ENCODE data around the gene AFTPH.

AFTPH gene

GRCh38 chr2:64627860-64628841, 104.0 kb downstream of the AFTPH start:
- Histone ChIP-seq H3K36me3 (ENCODE audit: control insufficient read depth, insufficient read depth, low read length) (peaks cover 6% of the 10 kb centered on the region), H3K4me1 (ENCODE audit: control insufficient read depth, insufficient read depth, low read length) (peaks cover 12% of the 10 kb centered on the region), H3K9ac (ENCODE audit: low read length) (no peak overlapping the region), H3K4me3 (ENCODE audit: low read length) (no peak overlapping the region), H3K27me3 (ENCODE audit: control insufficient read depth, insufficient read depth, low read length) (no peaks in the 10 kb centered on the region), H3K27ac (ENCODE audit: low read depth, low read length) (no peak overlapping the region)

- H3K27ac ChIP-seq (ENCODE audit: low read depth, low read length) = no peak overlapping the region
Measured at GRCh38 chr2:64629329-64629781, 105.2 kb downstream of the AFTPH start.

GRCh38 chr2:64629875-64630274, 105.7 kb downstream of the AFTPH start:
- H3K4me1 ChIP-seq (ENCODE audit: control insufficient read depth, insufficient read depth, low read length) = peaks cover 18% of the 10 kb centered on the region

More at GRCh38 chr2:64629329-64629781, 105.2 kb downstream of the AFTPH start:
- peaks cover 18% of the 10 kb centered on the region for H3K4me1 ChIP-seq (ENCODE audit: control insufficient read depth, insufficient read depth, low read length)
- peaks cover 6% of the 10 kb centered on the region for H3K36me3 ChIP-seq (ENCODE audit: control insufficient read depth, insufficient read depth, low read length)
- H3K9ac ChIP-seq (ENCODE audit: low read length) = no peak overlapping the region
- H3K27me3 ChIP-seq (ENCODE audit: control insufficient read depth, insufficient read depth, low read length) = no peaks in the 10 kb centered on the region
- no peak overlapping the region for H3K4me3 ChIP-seq (ENCODE audit: low read length)

GRCh38 chr2:64630752-64631151, 106.6 kb downstream of the AFTPH start:
- no peak overlapping the region for H3K4me3 ChIP-seq (ENCODE audit: low read length)
- no peaks in the 10 kb centered on the region for H3K27me3 ChIP-seq (ENCODE audit: control insufficient read depth, insufficient read depth, low read length)
- H3K36me3 ChIP-seq (ENCODE audit: control insufficient read depth, insufficient read depth, low read length) = peaks cover 15% of the 10 kb centered on the region
- no peak overlapping the region for H3K27ac ChIP-seq (ENCODE audit: low read depth, low read length)
- H3K4me1 ChIP-seq (ENCODE audit: control insufficient read depth, insufficient read depth, low read length) = peaks cover 18% of the 10 kb centered on the region
- no peak overlapping the region for H3K9ac ChIP-seq (ENCODE audit: low read length)

More at GRCh38 chr2:64629875-64630274, 105.7 kb downstream of the AFTPH start:
- H3K36me3 ChIP-seq (ENCODE audit: control insufficient read depth, insufficient read depth, low read length) = peaks cover 7% of the 10 kb centered on the region
- no peak overlapping the region for H3K27ac ChIP-seq (ENCODE audit: low read depth, low read length)
- H3K4me3 ChIP-seq (ENCODE audit: low read length) = no peak overlapping the region
- H3K27me3 ChIP-seq (ENCODE audit: control insufficient read depth, insufficient read depth, low read length) = no peaks in the 10 kb centered on the region
- H3K9ac ChIP-seq (ENCODE audit: low read length) = no peak overlapping the region

GRCh38 chr2:64631771-64632170, 107.6 kb downstream of the AFTPH start:
- peaks cover 18% of the 10 kb centered on the region for H3K4me1 ChIP-seq (ENCODE audit: control insufficient read depth, insufficient read depth, low read length)
- peaks cover 17% of the 10 kb centered on the region for H3K36me3 ChIP-seq (ENCODE audit: control insufficient read depth, insufficient read depth, low read length)
- H3K9ac ChIP-seq (ENCODE audit: low read length) = no peak overlapping the region
- no peak overlapping the region for H3K27ac ChIP-seq (ENCODE audit: low read depth, low read length)
- no peaks in the 10 kb centered on the region for H3K27me3 ChIP-seq (ENCODE audit: control insufficient read depth, insufficient read depth, low read length)
- no peak overlapping the region for H3K4me3 ChIP-seq (ENCODE audit: low read length)

DNA sequence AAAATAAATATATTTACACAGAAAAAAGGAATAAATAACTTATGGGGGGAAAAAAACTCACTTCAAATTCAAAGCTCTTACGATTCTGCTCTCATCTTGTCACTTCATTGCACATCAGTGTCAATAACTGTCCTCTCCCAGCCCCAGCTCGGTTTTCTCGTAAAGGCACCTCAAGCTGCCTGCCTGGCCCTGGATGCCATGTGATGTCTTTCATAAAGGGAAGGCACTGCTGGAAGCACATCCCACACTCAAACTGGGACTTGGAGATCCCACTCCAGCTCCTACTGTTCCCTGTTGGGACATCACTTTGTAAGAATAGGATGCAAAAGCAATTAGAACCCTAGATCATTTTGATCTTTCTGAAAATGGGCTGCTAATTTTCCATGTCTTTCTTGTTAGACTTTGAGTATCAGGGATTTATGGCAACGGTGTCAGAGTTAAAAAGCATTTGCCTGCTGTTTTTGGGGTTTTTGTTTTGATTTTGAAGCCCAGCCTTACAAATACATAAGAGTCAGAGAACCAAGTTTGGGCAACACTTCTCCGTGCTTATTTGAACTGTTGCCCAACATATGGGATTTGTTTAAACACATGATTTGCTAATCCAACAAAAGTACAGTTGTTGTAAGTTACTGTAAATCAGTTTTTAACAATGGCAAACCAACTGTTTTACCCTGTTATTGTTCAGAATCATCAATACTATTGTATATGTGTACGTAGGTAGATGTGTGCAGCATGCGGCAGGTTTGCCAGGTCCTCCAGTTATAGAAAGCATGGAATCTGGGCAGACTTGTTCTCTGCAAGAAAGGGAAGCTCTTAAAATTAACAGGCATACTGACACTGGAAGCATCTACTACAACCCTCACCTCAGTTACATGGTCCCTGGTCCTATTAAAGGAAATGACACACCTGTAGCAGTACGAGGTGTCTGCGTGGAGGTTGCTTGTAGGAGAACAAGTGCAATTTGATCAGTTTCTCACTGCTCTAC, 109.0 kb downstream of the AFTPH start:
- no peak overlapping the region for H3K27ac ChIP-seq (ENCODE audit: low read depth, low read length)
- no peaks in the 10 kb centered on the region for H3K27me3 ChIP-seq (ENCODE audit: control insufficient read depth, insufficient read depth, low read length)
- H3K4me1 ChIP-seq (ENCODE audit: control insufficient read depth, insufficient read depth, low read length) = peaks cover 18% of the 10 kb centered on the region
- H3K4me3 ChIP-seq (ENCODE audit: low read length) = no peak overlapping the region
- H3K9ac ChIP-seq (ENCODE audit: low read length) = no peak overlapping the region
- H3K36me3 ChIP-seq (ENCODE audit: control insufficient read depth, insufficient read depth, low read length) = peaks cover 17% of the 10 kb centered on the region

GRCh38 chr2:64634345-64635267, 110.5 kb downstream of the AFTPH start:
- Histone ChIP-seq H3K9ac (ENCODE audit: low read length) (no peak overlapping the region), H3K27ac (ENCODE audit: low read depth, low read length) (no peak overlapping the region), H3K27me3 (ENCODE audit: control insufficient read depth, insufficient read depth, low read length) (no peaks in the 10 kb centered on the region), H3K4me3 (ENCODE audit: low read length) (no peak overlapping the region), H3K36me3 (ENCODE audit: control insufficient read depth, insufficient read depth, low read length) (peaks cover 17% of the 10 kb centered on the region), H3K4me1 (ENCODE audit: control insufficient read depth, insufficient read depth, low read length) (peaks cover 11% of the 10 kb centered on the region)

GRCh38 chr2:64635976-64636911, 112.1 kb downstream of the AFTPH start:
- no peak overlapping the region for H3K27ac ChIP-seq (ENCODE audit: low read depth, low read length)
- H3K36me3 ChIP-seq (ENCODE audit: control insufficient read depth, insufficient read depth, low read length) = peaks cover 11% of the 10 kb centered on the region
- H3K4me3 ChIP-seq (ENCODE audit: low read length) = no peak overlapping the region
- H3K4me1 ChIP-seq (ENCODE audit: control insufficient read depth, insufficient read depth, low read length) = peaks cover 15% of the 10 kb centered on the region
- H3K9ac ChIP-seq (ENCODE audit: low read length) = no peak overlapping the region
- H3K27me3 ChIP-seq (ENCODE audit: control insufficient read depth, insufficient read depth, low read length) = no peaks in the 10 kb centered on the region

- no peak overlapping the region for H3K9ac ChIP-seq (ENCODE audit: low read length)
- H3K27me3 ChIP-seq (ENCODE audit: control insufficient read depth, insufficient read depth, low read length) = no peaks in the 10 kb centered on the region
- H3K36me3 ChIP-seq (ENCODE audit: control insufficient read depth, insufficient read depth, low read length) = peaks cover 11% of the 10 kb centered on the region
- H3K4me1 ChIP-seq (ENCODE audit: control insufficient read depth, insufficient read depth, low read length) = peaks cover 18% of the 10 kb centered on the region
- H3K27ac ChIP-seq (ENCODE audit: low read depth, low read length) = no peak overlapping the region
- no peak overlapping the region for H3K4me3 ChIP-seq (ENCODE audit: low read length)
Measured at GRCh38 chr2:64637000-64637635, 113.0 kb downstream of the AFTPH start.

DNA sequence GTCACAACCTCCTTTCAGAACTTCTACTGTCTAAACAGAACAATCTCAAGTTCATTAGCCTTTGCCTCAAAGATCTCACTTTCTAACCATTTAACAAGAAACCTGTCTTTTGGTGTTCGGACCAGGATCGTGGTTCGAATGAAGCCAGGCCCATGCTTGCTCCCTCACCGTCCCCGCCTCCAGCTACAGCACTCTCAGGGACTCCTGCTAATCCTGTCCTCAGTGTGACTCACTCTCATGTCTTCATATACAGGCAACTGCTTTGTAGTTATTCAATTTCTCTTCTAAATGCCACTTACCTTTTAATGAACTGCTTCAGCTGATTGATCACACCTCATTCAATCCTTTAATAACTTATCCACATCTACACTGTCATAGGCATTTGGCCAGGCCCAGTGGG, 113.8 kb downstream of the AFTPH start:
- no peaks in the 10 kb centered on the region for H3K27me3 ChIP-seq (ENCODE audit: control insufficient read depth, insufficient read depth, low read length)
- peaks cover 11% of the 10 kb centered on the region for H3K36me3 ChIP-seq (ENCODE audit: control insufficient read depth, insufficient read depth, low read length)
- H3K9ac ChIP-seq (ENCODE audit: low read length) = no peak overlapping the region
- no peak overlapping the region for H3K4me3 ChIP-seq (ENCODE audit: low read length)
- H3K4me1 ChIP-seq (ENCODE audit: control insufficient read depth, insufficient read depth, low read length) = peaks cover 16% of the 10 kb centered on the region
- H3K27ac ChIP-seq (ENCODE audit: low read depth, low read length) = no peak overlapping the region

All from rectal smooth muscle tissue (tissue), 1 donor.